Endothelial cell of umbilical vein (primary cell): ENCODE data around the gene ITFG1. TPM values are rescaled to one million over a fixed set of nuclear protein-coding genes. Genes with fewer than 3 reads are reported as not detected.

Source experiments
- BruUV-seq: library from RNA; stranded (reverse); fragments of 400-500 nt; replicated peaks from 2 replicates; lab custom pipeline; 2021; lab: Mats Ljungman, UMichigan
- CTCF ChIA-PET: fragments of 300-600, 350-600 bp; sonication (Branson Sonifier 250); formaldehyde crosslinking; loops from one replicate; lab custom pipeline; 2021; ENCODE audit warnings: antibody characterized with exemption, inconsistent platforms; lab: Charles Lee
- POLR2A ChIA-PET: fragments of 300-600, 350-600 bp; sonication (Branson Sonifier 250); formaldehyde crosslinking; loops from one replicate; lab custom pipeline; 2021; ENCODE audit warnings: antibody characterized with exemption, inconsistent platforms; lab: Charles Lee
- DNase-seq: peaks from one replicate; pipeline ENCODE4 v3.0.0-alpha.2; 2011; ENCODE audit warnings: low read depth, low spot score
- FAIRE-seq: peaks from 2 replicates; lab custom pipeline; 2011; peaks lifted over from hg19 to GRCh38; lab: Jason Lieb, UNC
- H2AFZ ChIP-seq: 2 replicates; pipeline ENCODE4 v1.6.0; 2012; ENCODE audit warnings: low read depth, low read length, control low read depth, inconsistent platforms
- H3K27ac ChIP-seq: 2 replicates; pipeline ENCODE4 v1.5.1; 2011; ENCODE audit warnings: low read depth, mild to moderate bottlenecking, control low read depth, low read length, moderate library complexity; ENCODE audit not compliant: insufficient read depth
- H3K27me3 ChIP-seq, 2 experiments: 2 replicates each; pipeline versions ENCODE4 v1.6.0 to v1.6.1; 2011; ENCODE audit warnings: low read length in 2 of 2, mixed read lengths in 1 of 2; ENCODE audit not compliant: control insufficient read depth in 2 of 2, insufficient read depth in 2 of 2
- H3K36me3 ChIP-seq, 2 experiments: 2 replicates in 1 of 2; 3 replicates in 1 of 2; pipeline ENCODE4 v1.5.1; 2011; ENCODE audit warnings: low read length in 2 of 2, mild to moderate bottlenecking in 1 of 2, moderate library complexity in 1 of 2; ENCODE audit not compliant: control insufficient read depth in 2 of 2, insufficient read depth in 2 of 2; ENCODE audit errors: extremely low read depth in 1 of 2
- H3K4me1 ChIP-seq: 3 replicates; pipeline ENCODE4 v1.5.1; 2011; ENCODE audit warnings: mild to moderate bottlenecking, low read length; ENCODE audit not compliant: control insufficient read depth, insufficient read depth; ENCODE audit errors: extremely low read depth
- H3K4me2 ChIP-seq: 2 replicates; pipeline ENCODE4 v1.6.1; 2011; ENCODE audit warnings: low read length, control low read depth, mixed read lengths; ENCODE audit not compliant: insufficient read depth
- H3K4me3 ChIP-seq, 3 experiments: fragments of 200-600 bp in 1 of 3; sonication (generic), shearing (Covaris generic) in 1 of 3; replicated peaks in 1 of 3; 2 replicates each; pipeline ENCODE4 v1.5.1; 2011 to 2016; ENCODE audit warnings: control low read depth in 3 of 3, low read length in 3 of 3, mild to moderate bottlenecking in 2 of 3, inconsistent platforms in 1 of 3, low read depth in 1 of 3, moderate library complexity in 1 of 3; ENCODE audit not compliant: insufficient read depth in 1 of 3
- H3K79me2 ChIP-seq: 2 replicates; pipeline ENCODE4 v1.6.0; 2012; ENCODE audit warnings: low read length, inconsistent platforms; ENCODE audit not compliant: control insufficient read depth, insufficient read depth
- H3K9ac ChIP-seq: replicated peaks from 2 replicates; pipeline ENCODE3; 2011; ENCODE audit warnings: low read length, control low read depth; ENCODE audit not compliant: insufficient read depth; ENCODE audit errors: extremely low read depth
- H3K9me1 ChIP-seq: replicated peaks from 3 replicates; pipeline ENCODE4 v1.6.0; 2011; ENCODE audit warnings: mild to moderate bottlenecking, low read length; ENCODE audit not compliant: control insufficient read depth, insufficient read depth; ENCODE audit errors: extremely low read depth
- H3K9me3 ChIP-seq: replicated peaks from 2 replicates; pipeline ENCODE4 v1.5.1; 2012; ENCODE audit warnings: low read length, inconsistent platforms; ENCODE audit not compliant: control insufficient read depth, insufficient read depth
- H4K20me1 ChIP-seq: replicated peaks from 2 replicates; pipeline ENCODE3; 2011; ENCODE audit warnings: mild to moderate bottlenecking, low read length; ENCODE audit not compliant: control insufficient read depth, insufficient read depth; ENCODE audit errors: extremely low read depth
- CTCF ChIP-seq, 2 donors: IDR thresholded peaks; 1 replicate in 1 of 2; 2 replicates in 1 of 2; pipeline ENCODE4 v1.5.1; 2011; ENCODE audit warnings: low read length in 2 of 2, mild to moderate bottlenecking in 2 of 2, moderate library complexity in 2 of 2, control low read depth in 1 of 2, inconsistent platforms in 1 of 2, low read depth in 1 of 2; ENCODE audit not compliant: insufficient read depth in 1 of 2; ENCODE audit errors: extremely low read depth in 1 of 2
- EZH2 ChIP-seq: IDR thresholded peaks from 2 replicates; pipeline ENCODE4 v1.6.1; 2012; ENCODE audit warnings: borderline replicate concordance, low read depth, mild to moderate bottlenecking, moderate library complexity, low read length, inconsistent platforms; ENCODE audit not compliant: severe bottlenecking
- FOS ChIP-seq: IDR thresholded peaks from 2 replicates; pipeline ENCODE4 v1.6.1; 2011; ENCODE audit warnings: mild to moderate bottlenecking, low read length, moderate library complexity, borderline replicate concordance; ENCODE audit not compliant: insufficient read depth
- GATA2 ChIP-seq: IDR thresholded peaks from 2 replicates; pipeline ENCODE4 v1.7.0; 2011; ENCODE audit warnings: low read depth, mild to moderate bottlenecking, moderate library complexity, mixed read lengths, low read length; ENCODE audit not compliant: insufficient read length, insufficient read depth
- JUN ChIP-seq: IDR thresholded peaks from 2 replicates; pipeline ENCODE4 v1.6.1; 2011; ENCODE audit warnings: borderline replicate concordance, low read depth; ENCODE audit not compliant: insufficient read length, insufficient read depth
- MYC ChIP-seq: IDR thresholded peaks from one replicate; pipeline ENCODE4 v1.6.1; 2011; ENCODE audit warnings: mild to moderate bottlenecking, low read depth, low read length
- POLR2A ChIP-seq: IDR thresholded peaks from 2 replicates; pipeline ENCODE4 v1.6.1; 2012; ENCODE audit warnings: low read depth, mild to moderate bottlenecking, control low read depth, low read length
- POLR2AphosphoS5 ChIP-seq: IDR thresholded peaks from 2 replicates; pipeline ENCODE4 v1.6.1; 2012; ENCODE audit warnings: low read depth, mild to moderate bottlenecking, control low read depth, low read length, moderate library complexity; ENCODE audit not compliant: insufficient read depth
- dilution Hi-C: fragments of 300-500 bp; cut with MboI; formaldehyde crosslinking; loops from one replicate; pipeline ENCODE4 v1.15.0; 2019; ENCODE audit warnings: low sequenced_read_pairs; ENCODE audit not compliant: extremely low pct_ligation_motif_present
- intact Hi-C: fragments of 100-400 bp; cut with micrococcal nuclease; formaldehyde crosslinking; loops from one replicate; pipeline ENCODE4 v1.10.0; 2022
- polyA plus RNA-seq, 4 experiments: library from polyadenylated mRNA; depleted of rRNA in 3 of 4; stranded (reverse) in 3 of 4; unstranded in 1 of 4; fragments of >200 nt; gene quantifications; 2 replicates each; pipeline versions ENCODE4 v1.2.1 to v1.2.3, GENCODE V29; 2011 to 2012; ENCODE audit warnings: missing spikeins in 1 of 4
- total RNA-seq: library from RNA; stranded (reverse); gene quantifications from 2 replicates; pipeline ENCODE4 v1.2.3, GENCODE V29; 2021
- TF ChIP-seq, protein P1 (sequence below): IDR thresholded peaks from 2 replicates; pipeline ENCODE4 v1.6.1; 2011; ENCODE audit not compliant: insufficient read depth, insufficient read length

ITFG1 gene
- total and polyA plus RNA-seq, 2 donors (not counting 3 experiments of a cell fraction or from before 2014, with no cell fraction given) = 32.1 to 44.2 TPM

- Histone ChIP-seq H3K4me3 (no peak overlapping the region), H3K27me3 (no peaks in the 10 kb centered on the region), H3K4me1 (no peaks in the 10 kb centered on the region), H3K4me2 (no peak overlapping the region), H2AFZ (no peak overlapping the region), H3K36me3 (no peaks in the 10 kb centered on the region), H3K79me2 (no peaks in the 10 kb centered on the region), H3K9me1 (no peaks in the 10 kb centered on the region), H3K9ac (no peak overlapping the region), H4K20me1 (no peaks in the 10 kb centered on the region), H3K9me3 (no peaks in the 10 kb centered on the region), H3K27ac (no peak overlapping the region)
- ChIA-PET CTCF (no interaction called here), POLR2A (no interaction called here)
- DNase-seq (no peak), FAIRE-seq (no peak)
- dilution Hi-C loops = no loop called here
- no peak for TF ChIP-seq EZH2
- TF ChIP-seq, protein P1, sequence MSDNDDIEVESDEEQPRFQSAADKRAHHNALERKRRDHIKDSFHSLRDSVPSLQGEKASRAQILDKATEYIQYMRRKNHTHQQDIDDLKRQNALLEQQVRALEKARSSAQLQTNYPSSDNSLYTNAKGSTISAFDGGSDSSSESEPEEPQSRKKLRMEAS = no peak
- TF ChIP-seq FOS = no peak
- TF ChIP-seq MYC = no peak
- no peak for TF ChIP-seq GATA2
- TF ChIP-seq POLR2AphosphoS5 = no peak
- no peak for TF ChIP-seq CTCF (IDR thresholded peaks at IDR 0.05; ENCODE audit: extremely low read depth in 1 of 2, insufficient read depth in 1 of 2, low read depth in 1 of 2, low read length in 2 of 2)
- TF ChIP-seq JUN = no peak
- no peak for TF ChIP-seq POLR2A
- intact Hi-C loops = no loop called here
- BruUV-seq = no TSS peak
These were observed 301.9 kb downstream of the ITFG1 start for GRCh38 chr16:47158992-47159391.
